Retinal pigment epithelial cell (primary cell): Measurements from ENCODE around the gene PRKACG.

Source experiments
- DNase-seq: peaks from one replicate; pipeline ENCODE4 v3.0.0-alpha.2; 2010; ENCODE audit warnings: low read depth
- H3K4me3 ChIP-seq: 2 replicates; pipeline ENCODE4 v1.5.1; 2011; ENCODE audit warnings: mild to moderate bottlenecking, low read length, control low read depth, moderate library complexity
- TF ChIP-seq, protein P1 (sequence below): conservative IDR thresholded peaks from 2 replicates; pipeline ENCODE4 v1.5.1; 2011; ENCODE audit warnings: low read depth, low read length, control low read depth, inconsistent platforms

The PRKACG gene

DNA sequence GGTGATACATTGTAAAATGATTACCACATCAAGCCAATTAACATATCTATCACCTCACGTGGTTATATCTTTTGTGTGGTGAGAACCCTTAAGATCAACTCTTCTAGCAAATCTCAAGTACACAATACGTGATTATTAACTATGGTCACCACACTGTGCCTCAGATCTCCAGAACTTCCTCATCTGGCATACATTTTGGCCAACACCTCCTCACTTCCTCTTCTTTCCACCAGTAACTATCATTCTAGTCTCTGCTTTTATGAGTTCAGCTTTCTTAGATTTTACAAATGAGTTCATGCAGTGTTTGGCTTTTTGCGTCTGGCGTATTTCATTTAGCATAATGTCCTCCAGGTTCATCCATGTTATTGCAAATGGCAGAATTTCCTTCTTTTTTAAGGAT lies 35.8 kb downstream of the PRKACG start:
- TF ChIP-seq, protein P1, sequence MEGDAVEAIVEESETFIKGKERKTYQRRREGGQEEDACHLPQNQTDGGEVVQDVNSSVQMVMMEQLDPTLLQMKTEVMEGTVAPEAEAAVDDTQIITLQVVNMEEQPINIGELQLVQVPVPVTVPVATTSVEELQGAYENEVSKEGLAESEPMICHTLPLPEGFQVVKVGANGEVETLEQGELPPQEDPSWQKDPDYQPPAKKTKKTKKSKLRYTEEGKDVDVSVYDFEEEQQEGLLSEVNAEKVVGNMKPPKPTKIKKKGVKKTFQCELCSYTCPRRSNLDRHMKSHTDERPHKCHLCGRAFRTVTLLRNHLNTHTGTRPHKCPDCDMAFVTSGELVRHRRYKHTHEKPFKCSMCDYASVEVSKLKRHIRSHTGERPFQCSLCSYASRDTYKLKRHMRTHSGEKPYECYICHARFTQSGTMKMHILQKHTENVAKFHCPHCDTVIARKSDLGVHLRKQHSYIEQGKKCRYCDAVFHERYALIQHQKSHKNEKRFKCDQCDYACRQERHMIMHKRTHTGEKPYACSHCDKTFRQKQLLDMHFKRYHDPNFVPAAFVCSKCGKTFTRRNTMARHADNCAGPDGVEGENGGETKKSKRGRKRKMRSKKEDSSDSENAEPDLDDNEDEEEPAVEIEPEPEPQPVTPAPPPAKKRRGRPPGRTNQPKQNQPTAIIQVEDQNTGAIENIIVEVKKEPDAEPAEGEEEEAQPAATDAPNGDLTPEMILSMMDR, result no peak
- H3K4me3 ChIP-seq, result no peak overlapping the region
- no peak for DNase-seq

DNA sequence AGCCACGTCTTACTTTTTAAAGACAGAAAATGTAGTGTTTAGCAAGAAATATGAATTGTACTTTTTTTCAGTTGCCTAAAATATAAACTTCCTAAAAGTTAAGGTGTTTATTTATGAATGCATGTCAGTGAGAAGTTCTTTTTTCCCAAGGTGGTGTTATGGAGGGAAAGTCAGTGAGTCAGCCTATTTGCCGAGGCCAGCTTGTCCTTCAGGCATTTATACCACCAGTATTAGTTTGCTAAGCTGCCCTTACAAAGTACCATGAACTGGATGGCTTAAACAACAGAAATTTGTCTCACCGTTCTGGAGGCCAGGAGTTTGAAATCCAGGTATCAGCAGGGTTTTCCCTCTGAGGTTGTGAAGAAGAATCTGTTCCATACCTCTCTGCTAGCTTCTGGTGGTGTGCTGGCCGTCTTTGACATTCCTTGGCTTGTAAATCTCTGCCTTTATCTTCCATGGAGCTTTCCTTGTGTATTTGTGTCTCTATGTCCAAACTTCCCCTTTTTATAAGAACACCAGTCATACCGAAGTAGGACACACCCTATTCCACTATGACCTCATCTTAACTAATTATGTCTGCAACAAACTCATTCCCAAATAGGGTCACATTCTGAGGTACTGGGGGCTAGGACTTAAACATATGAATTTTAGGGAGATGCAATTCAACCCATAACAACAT lies 38.4 kb downstream of the PRKACG start:
- TF ChIP-seq, protein P1, result no peak
- H3K4me3 ChIP-seq, result no peak overlapping the region
- DNase-seq, result no peak

DNA sequence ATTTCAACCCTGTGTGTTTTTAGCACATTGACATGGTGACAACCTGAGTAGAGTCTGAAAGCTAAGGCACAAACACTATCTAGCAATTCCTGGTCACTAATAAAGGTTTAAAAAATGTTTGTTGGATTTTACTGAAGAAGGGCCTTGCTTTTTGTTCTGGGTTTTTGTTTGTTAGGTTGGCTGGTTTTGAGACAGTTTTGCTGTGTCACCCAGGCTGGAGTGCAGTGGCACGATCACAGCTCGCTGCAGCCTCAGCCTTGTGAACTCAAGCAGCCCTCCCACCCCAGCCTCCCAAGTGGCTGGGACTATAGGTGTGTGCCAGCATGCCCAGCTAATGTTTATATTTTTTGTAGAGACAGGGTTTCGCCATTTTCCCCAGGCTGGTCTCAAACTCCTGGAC lies 39.0 kb downstream of the PRKACG start:
- no peak overlapping the region for H3K4me3 ChIP-seq
- TF ChIP-seq, protein P1, result no peak
- no peak for DNase-seq

DNA sequence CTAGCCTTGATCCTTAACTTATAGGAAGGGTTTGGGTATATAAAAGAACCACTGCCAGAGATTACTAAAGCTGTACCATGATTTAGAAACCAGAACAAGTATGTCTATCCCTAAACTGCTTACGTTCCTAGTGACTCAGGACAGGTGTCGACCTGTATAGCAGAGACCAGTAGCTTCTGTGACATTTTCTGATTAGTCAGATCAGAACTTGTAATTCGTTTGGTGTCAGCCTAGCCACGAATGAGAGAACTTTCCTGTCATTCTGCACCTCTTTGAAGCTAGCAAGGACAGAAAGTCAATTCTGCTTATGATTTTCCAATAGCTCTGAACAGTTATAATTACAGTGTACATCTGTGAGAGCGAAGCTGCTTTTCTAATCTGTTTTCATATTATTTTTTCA lies 39.5 kb downstream of the PRKACG start:
- no peak overlapping the region for H3K4me3 ChIP-seq
- TF ChIP-seq, protein P1, result no peak
- DNase-seq, result no peak

DNA sequence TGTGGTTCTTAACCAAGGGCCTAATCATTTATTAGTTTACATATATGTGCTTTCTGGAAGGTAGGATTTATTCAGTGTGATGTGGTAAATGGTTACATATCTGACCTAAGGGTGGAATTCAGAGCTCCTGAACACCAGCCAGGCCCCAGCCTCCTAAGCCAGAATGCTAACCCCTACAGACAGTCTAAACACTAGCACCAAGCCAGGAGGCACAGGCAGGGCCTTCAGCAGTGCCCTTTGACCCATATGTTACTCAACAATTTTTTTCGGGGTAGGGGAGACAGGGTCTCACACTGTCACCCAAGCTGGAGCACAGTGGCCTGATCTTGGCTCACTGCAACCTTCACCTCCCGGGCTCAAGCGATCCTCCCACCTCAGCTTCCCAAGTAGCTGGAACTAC lies 40.3 kb downstream of the PRKACG start:
- no peak for DNase-seq
- TF ChIP-seq, protein P1, result no peak
- H3K4me3 ChIP-seq, result no peak overlapping the region

DNA sequence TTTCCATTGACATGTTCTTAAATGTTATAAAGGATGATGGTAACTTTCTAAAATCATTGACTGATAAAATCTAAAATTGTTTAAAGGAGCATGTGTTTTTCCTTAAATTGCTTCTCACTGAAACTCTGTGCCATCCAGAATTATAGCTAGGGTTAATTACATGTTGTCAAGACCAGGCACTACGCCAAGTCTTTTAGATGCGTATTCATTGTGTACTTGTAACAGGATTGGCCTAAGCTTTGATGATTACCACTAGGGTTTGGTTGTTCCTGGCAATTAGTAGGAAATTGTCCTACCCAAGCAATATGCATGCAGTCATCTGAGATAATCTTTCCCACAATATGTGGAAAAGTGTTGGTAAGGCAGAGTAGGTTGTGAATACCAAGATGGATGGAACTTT lies 43.8 kb downstream of the PRKACG start:
- TF ChIP-seq, protein P1, result no peak
- H3K4me3 ChIP-seq, result no peak overlapping the region
- peak; percentile 89 for DNase-seq

DNA sequence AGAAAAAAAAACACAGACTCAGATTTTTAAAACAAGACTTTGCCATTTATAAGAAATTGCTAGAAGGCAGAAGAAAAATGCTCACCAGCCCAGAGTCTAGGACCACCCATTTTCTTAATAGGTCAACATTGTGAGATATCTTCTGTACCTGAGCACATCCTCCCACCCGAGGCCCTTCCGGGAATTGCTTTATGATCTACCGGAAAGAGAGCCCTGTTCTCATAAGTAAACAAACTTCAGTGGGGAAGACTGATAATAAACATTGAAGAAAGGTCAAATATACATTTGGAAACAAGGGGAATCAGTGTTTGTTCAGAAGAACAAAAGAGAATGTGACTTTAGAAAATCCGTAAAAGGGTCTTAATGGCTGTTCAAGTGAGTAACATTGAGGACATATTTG lies 44.4 kb downstream of the PRKACG start:
- no peak for DNase-seq
- no peak overlapping the region for H3K4me3 ChIP-seq
- TF ChIP-seq, protein P1, result no peak
